ENCODE measurements around the gene ROBO1. TPM values are rescaled to one million over a fixed set of nuclear protein-coding genes. Genes with fewer than 3 reads are reported as not detected.

Gene ROBO1
- polyA plus RNA-seq, 1 donor (not counting 4 experiments of a cell fraction or from before 2014, with no cell fraction given): 27.1 TPM

DNA sequence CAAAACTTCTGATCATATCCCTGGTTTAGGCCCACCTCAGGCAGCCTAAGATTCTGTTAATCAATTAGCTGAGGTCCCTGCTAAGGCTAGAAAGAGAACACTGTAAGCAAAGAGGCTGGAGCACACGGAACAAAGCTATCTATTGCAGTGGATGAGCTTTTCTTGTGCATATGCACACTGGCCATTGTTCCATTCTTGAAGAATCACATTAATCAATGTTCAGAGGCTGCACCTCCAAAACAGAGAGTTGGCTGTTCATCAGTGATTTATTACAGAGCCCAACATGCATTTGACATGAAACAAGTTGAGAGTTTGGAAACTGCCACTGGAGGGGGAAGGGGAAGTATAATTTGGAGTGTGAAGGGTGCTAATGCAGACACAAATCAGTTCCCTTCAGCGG, 873.0 kb downstream of the ROBO1 start:
- Histone ChIP-seq H3K79me2 (ENCODE audit: control insufficient read depth, insufficient read depth, low read length) (no peaks in the 10 kb centered on the region), H3K4me2 (ENCODE audit: control insufficient read depth, extremely low read depth, insufficient read depth, low read depth, low read length) (no peak overlapping the region), H3K9me3 (ENCODE audit: control insufficient read depth, low read depth, low read length) (no peaks in the 10 kb centered on the region)

DNA sequence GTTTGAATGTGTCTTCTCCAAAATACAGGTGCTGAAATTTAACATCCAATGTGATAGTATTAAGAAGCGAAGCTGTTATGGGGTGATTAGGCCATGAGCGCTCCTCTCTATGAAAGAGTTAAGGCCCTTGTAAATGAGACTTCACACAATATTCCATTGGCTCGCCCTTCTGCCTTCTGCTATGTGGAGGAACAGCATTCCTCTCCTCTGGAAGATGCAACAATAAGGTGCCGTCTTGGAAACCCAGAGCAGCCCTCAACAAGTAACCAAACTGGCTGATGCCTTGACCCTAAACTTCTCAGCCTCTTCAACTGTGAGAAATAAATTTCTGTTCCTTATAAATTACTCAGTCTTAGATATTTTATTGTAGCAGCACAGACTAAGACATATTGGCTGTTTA, 874.6 kb downstream of the ROBO1 start:
- Histone ChIP-seq H3K4me2 (ENCODE audit: control insufficient read depth, extremely low read depth, insufficient read depth, low read depth, low read length) (no peak overlapping the region), H3K4me1 (ENCODE audit: control insufficient read depth, extremely low read depth, insufficient read depth, low read length) (peaks cover 5% of the 10 kb centered on the region), H3K27me3 (ENCODE audit: control insufficient read depth, extremely low read depth, insufficient read depth, low read length) (no peaks in the 10 kb centered on the region), H3K36me3 (ENCODE audit: control insufficient read depth in 2 of 2, extremely low read depth in 1 of 2, insufficient read depth in 2 of 2, low read length in 2 of 2) (no peaks in the 10 kb centered on the region), H3K9ac (ENCODE audit: control insufficient read depth, extremely low read depth, insufficient read depth, low read length) (no peak overlapping the region), H3K79me2 (ENCODE audit: control insufficient read depth, insufficient read depth, low read length) (no peaks in the 10 kb centered on the region), H3K9me3 (ENCODE audit: control insufficient read depth, low read depth, low read length) (no peaks in the 10 kb centered on the region), H3K9me1 (ENCODE audit: control insufficient read depth, extremely low read depth, insufficient read depth, low read length) (no peaks in the 10 kb centered on the region), H3K4me3 (ENCODE audit: control insufficient read depth in 2 of 3, extremely low read depth in 1 of 3, insufficient read depth in 2 of 3, low read depth in 1 of 3, low read length in 3 of 3) (no peak overlapping the region), H2AFZ (ENCODE audit: control insufficient read depth, low read length) (no peak overlapping the region), H3K27ac (ENCODE audit: control insufficient read depth, insufficient read depth, low read length) (no peak overlapping the region), H4K20me1 (ENCODE audit: control insufficient read depth, extremely low read depth, insufficient read depth, low read length) (no peaks in the 10 kb centered on the region)
- dilution Hi-C loops (cut with MboI; ENCODE audit: extremely low pct_ligation_motif_present, low sequenced_read_pairs): no loop called here
- TF ChIP-seq EZH2 (IDR thresholded peaks at IDR 0.05; ENCODE audit: low read length): no peak
- TF ChIP-seq, protein P1, sequence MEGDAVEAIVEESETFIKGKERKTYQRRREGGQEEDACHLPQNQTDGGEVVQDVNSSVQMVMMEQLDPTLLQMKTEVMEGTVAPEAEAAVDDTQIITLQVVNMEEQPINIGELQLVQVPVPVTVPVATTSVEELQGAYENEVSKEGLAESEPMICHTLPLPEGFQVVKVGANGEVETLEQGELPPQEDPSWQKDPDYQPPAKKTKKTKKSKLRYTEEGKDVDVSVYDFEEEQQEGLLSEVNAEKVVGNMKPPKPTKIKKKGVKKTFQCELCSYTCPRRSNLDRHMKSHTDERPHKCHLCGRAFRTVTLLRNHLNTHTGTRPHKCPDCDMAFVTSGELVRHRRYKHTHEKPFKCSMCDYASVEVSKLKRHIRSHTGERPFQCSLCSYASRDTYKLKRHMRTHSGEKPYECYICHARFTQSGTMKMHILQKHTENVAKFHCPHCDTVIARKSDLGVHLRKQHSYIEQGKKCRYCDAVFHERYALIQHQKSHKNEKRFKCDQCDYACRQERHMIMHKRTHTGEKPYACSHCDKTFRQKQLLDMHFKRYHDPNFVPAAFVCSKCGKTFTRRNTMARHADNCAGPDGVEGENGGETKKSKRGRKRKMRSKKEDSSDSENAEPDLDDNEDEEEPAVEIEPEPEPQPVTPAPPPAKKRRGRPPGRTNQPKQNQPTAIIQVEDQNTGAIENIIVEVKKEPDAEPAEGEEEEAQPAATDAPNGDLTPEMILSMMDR (optimal IDR thresholded peaks at IDR 0.05 in 1 of 3, IDR thresholded peaks at IDR 0.05 in 1 of 3, conservative IDR thresholded peaks at IDR 0.05 in 1 of 3; ENCODE audit: extremely low read depth in 1 of 3, insufficient read depth in 2 of 3, low read length in 3 of 3): no peak
- no peak for FAIRE-seq
- no peak for DNase-seq (ENCODE audit: low read depth, low spot score)

More for the DNA sequence above, 873.0 kb downstream of the ROBO1 start:
- no peak overlapping the region for H3K9ac ChIP-seq (ENCODE audit: control insufficient read depth, extremely low read depth, insufficient read depth, low read length)
- FAIRE-seq: no peak
- no peaks in the 10 kb centered on the region for H4K20me1 ChIP-seq (ENCODE audit: control insufficient read depth, extremely low read depth, insufficient read depth, low read length)
- no peaks in the 10 kb centered on the region for H3K4me1 ChIP-seq (ENCODE audit: control insufficient read depth, extremely low read depth, insufficient read depth, low read length)
- no peak for DNase-seq (ENCODE audit: low read depth, low spot score)
- H3K4me3 ChIP-seq (ENCODE audit: control insufficient read depth in 2 of 3, extremely low read depth in 1 of 3, insufficient read depth in 2 of 3, low read depth in 1 of 3, low read length in 3 of 3): no peak overlapping the region
- no peaks in the 10 kb centered on the region for H3K27me3 ChIP-seq (ENCODE audit: control insufficient read depth, extremely low read depth, insufficient read depth, low read length)
- dilution Hi-C loops (cut with MboI; ENCODE audit: extremely low pct_ligation_motif_present, low sequenced_read_pairs): no loop called here
- no peak overlapping the region for H2AFZ ChIP-seq (ENCODE audit: control insufficient read depth, low read length)
- TF ChIP-seq, protein P1 (optimal IDR thresholded peaks at IDR 0.05 in 1 of 3, IDR thresholded peaks at IDR 0.05 in 1 of 3, conservative IDR thresholded peaks at IDR 0.05 in 1 of 3; ENCODE audit: extremely low read depth in 1 of 3, insufficient read depth in 2 of 3, low read length in 3 of 3): no peak
- TF ChIP-seq EZH2 (IDR thresholded peaks at IDR 0.05; ENCODE audit: low read length): no peak
- no peaks in the 10 kb centered on the region for H3K36me3 ChIP-seq (ENCODE audit: control insufficient read depth in 2 of 2, extremely low read depth in 1 of 2, insufficient read depth in 2 of 2, low read length in 2 of 2)
- H3K9me1 ChIP-seq (ENCODE audit: control insufficient read depth, extremely low read depth, insufficient read depth, low read length): no peaks in the 10 kb centered on the region
- H3K27ac ChIP-seq (ENCODE audit: control insufficient read depth, insufficient read depth, low read length): no peak overlapping the region
